GM21723 (cell line): ENCODE measurements around the gene LIME1.
"Not testable (repeated sequence)": the region's sequence is repeated elsewhere in the genome, so short reads cannot be mapped to it uniquely, and the experiment has no call there.

Experiments
- ATAC-seq: cut with Tn5 transposase; IDR thresholded peaks from one replicate; pipeline ENCODE4 v1.9.1; 2021; ENCODE audit warnings: mild to moderate bottlenecking, moderate library complexity; ENCODE audit not compliant: unreplicated experiment

The LIME1 gene

DNA sequence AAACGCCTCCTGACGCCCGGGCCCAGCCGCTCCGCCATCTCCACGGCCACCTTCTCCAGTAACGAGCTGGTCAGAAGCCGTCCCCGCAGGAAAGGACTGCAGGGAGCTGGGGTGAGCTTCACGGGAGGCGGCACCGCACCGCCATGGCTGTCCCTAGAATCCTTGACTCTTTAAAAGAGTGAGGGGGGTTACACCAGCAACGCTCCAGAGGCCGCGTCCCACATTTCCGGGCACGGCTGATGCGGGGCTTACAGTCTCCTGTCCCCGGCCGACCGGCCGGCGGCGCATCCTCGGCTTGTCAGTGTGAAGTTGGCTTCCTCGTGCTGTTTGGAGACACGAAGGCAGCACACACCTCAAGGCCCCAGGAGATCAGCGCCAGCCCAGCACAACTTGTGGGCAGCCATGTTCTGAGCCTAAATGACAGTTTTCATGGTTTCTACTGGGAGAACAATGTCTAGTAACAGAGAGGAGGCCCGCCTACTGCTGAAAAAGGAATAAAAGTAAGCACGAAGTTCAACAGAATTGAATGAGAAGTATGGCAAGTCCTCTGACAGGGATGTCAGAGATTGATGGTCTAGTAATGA is 33.5 kb downstream of the LIME1 start:
- no peak for ATAC-seq

DNA sequence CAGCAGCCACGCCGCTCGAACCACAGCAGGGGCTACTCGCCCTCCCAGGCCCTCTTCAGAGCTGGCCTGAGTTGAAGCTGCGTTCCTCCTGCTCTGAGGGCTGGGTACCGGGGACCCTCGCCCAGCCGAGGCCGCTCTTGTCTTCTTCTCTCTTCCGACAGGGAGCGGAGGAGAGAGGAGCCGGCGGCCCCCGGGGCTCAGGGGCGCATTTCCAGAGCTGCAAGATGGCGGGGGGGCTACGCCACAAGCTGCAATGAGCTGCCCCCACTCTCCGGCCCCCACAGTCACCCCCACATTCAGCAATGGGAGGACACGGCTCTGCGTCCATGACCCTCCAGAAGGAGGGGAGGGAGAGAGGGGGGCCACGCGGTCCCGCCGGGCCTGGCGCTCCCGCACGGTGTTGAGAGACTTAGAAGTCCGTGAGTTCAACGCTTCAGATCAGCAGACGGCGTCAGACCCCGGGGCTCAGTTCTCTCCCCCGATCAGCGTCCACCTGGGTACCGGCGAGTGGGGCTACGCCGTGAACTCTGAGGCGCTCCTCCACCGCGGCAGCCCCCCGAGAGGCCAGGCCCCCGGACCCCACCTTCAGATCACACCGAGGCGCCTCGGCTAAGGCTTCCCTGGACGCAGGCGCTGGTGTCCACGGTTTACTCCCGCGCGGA is 34.7 kb downstream of the LIME1 start:
- no peak for ATAC-seq

DNA sequence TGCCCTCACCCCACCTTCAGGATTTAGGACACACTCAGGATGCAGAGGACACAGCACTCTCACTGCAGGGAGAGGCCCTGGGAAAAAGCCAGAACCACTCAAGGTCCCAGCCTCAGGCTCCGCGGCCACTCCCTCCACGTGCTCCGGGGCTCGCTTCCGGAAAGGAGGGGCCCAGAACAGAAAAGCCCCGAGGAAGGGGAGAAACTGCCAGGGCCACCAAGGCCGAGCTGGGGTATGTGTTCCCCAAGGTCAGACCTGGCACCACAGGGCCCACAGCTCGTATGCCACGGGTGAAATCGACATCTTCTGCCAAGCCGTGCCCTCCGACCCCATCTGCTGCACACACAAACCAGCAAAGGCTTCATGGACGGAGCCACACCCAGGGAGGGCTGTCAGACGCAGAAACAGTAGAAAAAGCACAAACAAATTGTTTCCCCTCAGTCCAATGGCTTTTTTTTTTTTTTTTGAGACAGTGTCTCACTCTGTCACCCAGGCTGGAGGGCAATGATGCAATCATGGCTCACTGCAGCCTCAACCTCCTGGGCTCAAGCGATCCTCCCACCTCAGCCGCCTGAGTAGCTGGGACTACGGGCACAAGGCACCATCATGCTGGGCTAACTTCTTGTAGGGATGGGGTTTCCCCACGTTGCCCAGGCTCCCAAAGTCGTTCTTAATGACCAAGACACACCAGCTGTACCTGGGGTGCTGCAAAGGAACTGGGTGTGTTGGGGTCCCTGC is 36.5 kb downstream of the LIME1 start:
- ATAC-seq: no peak

DNA sequence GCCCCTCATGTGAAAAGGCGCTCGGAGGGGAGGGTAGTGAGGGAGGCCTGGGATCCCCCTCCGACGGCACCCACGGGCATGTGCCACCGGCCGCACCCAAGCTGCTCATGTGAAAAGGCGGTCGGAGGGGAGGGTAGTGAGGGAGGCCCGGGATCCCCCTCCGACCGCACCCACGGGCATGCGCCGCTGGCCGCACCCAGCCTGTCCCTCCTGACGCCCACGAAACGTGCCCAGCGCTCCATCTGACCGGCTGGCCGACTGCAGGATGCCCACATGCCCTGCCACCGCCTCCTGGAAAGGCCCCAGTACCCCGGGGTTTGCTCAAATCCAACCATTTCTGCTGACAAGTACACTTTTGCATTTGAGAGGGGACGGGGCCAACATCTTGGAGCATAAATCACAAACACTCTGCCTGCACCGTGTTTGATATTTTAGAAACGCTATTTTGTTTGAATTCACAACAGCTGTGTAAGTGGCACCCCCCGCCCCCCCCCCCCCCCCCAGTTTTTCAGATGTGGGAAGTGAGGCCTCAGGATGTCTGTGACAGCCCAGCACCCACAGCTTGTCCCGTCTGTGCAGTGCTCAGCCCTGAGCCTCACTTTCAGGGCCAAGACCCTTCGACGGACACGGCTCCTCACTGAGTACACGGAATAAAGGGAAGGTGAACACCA is 37.2 kb downstream of the LIME1 start:
- ATAC-seq: no peak

DNA sequence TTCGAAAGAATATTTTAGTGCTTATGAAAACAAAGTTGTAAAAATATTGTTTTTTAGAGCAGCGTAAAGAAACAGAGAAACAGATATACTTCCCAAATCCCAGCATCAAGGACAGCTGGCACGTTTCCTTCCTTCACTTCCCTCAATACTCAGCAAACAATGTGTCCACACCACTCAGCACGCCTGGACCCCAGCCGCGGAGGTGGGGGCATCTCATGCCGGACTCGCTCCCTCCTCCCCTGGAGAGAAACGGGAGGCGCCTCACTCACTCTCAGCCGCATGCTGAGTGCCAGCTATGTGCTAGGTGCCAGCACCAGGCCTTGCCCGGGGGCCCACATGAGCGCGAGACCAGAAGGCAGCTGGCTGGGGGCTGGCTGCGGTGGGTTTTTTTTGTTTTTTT is 37.8 kb downstream of the LIME1 start:
- no peak for ATAC-seq

DNA sequence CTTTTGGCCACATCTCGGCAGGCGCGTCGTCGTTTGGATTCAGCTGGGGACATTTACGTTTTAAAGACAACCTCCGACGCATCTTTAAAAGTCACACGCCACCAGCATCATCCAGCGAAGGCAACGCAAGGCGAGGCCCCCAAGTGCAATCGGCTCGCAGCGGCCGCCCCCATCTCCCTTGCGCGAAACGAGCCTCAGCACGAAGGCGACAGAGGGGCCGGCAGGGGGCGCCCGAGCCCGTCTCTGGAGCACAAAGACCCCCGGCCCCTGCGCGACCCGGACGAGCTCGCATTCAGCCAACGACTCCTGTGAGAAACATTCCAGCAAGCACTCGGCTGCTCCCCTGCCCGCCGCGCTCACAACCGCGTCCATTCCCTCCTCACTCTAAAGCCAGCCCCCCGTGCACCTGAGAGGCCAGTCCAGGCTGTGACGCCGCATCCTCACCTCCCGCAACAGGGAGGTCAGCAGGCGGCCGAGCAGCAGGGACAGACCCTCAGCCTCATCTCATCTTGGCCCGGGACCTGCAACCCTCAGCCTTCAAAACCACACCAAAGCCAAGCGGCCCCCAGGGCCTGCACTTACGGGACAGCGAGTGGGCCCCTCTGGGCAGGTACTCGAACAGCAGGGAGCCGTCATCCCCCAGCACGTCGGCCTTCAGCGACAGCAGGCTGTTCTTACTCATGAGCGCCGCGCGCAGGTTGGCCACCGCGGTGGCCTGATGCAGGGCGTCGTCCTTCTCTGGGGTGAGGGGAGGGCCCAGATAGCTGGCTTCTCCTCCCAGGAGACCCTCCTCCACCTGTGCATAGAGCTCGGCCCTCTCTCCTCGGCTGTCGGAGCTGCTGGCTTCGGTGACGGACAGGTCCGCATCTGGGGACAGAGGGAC is 38.9 kb downstream of the LIME1 start:
- no peak for ATAC-seq

DNA sequence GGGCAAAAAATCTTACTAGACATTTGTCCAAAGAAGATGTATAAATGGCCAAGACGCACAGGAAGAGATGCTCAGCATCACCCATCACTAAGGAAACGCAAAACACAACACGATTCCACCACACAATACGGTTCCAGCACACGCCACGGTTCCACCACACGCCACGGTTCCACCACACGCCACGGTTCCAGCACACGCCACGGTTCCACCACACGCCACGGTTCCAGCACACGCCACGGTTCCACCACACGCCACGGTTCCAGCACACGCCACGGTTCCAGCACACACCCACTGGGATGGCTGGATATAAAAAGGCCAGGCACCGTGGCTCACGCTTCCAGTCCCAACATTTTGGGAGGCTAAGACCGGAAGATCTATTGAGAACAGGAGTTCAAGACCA is 40.4 kb downstream of the LIME1 start:
- ATAC-seq: not testable (repeated sequence)

DNA sequence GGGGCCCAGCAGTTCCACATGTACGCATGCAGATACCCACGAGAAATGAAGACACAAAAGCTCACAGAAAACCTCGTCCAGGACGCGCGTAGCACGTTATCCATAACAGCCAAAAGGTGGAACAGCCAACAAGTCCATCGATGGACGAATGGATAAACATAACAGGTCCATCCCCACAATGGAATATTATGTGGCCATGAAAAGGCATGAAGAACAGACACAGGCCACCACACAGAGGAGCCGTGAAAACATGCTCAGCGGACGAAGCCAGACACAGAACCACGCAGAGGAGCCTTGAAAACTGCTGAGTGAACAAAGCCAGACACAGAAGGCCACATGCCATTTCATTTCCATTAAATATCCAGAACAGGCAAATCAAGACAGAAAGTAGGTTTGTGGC is 41.1 kb downstream of the LIME1 start:
- no peak for ATAC-seq

DNA sequence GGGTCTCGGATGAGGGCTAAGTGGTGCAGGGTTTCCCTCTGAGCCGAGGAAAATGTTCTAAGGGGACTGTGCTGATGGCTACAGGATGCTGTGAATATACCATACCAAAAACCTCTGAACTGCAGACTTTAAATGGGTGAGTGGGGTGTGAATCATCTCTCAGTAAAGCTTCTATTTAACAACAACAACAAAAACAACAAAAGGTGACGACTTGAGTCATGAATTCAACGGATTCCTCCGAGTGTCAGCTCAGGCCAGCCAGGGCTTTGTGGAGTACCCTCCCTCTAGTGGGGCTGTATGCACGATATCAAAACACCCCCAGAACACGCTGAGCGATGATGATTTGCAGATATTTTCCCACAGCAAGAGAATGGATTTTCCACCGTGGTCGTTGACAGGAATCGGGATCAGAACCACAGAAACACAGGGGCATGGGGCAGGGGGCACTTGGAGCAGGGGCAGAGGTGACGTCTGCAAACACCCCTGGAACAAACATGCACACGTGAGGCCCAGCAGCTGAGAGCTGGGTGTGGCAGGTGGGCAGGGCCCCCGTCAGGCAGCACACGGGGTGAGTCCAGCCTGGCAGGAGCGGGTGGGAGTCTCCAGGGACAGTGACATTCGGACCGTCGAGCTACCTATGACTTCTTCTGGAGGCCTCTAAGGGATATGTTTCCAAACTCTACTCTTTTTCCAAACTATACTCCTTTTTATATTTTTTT is 41.7 kb downstream of the LIME1 start:
- no peak for ATAC-seq

DNA sequence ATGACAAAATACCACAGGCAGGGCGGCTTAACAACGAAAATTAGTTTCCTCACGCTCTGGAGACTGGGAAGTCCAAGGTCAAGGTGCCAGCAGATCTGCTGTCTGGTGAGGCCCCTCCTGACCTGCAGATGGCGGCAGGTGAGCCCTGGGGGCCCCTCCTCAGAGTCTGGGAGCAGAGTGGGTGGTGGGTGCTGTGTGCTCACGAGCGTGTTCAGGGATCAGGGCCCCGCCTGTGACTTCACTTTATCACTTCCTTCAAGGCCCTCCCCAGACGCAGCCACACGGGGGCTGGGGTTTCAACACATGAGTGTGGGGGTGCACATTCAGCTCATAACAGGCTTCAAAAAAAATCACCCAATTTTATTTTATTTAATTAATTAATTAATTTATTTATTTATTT is 42.4 kb downstream of the LIME1 start:
- ATAC-seq: no peak

DNA sequence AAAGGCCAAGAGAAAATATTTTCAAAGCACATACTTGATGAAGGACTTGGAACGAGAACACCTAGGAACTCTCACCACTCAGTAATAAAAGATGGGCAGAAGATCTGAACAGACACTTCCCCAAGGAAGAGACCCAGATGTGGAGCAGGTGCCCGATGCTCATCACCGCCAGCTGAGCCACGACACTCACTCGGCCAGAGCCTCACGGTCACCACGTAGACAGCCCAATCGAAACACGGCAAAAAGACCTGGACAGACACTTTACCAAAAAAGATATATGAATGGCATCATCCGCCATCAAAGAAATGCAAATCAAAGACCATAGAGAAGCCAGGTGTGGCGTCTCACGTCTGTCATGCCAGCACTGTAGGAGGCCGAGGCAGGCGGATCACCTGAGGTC is 44.7 kb downstream of the LIME1 start:
- ATAC-seq: no peak

DNA sequence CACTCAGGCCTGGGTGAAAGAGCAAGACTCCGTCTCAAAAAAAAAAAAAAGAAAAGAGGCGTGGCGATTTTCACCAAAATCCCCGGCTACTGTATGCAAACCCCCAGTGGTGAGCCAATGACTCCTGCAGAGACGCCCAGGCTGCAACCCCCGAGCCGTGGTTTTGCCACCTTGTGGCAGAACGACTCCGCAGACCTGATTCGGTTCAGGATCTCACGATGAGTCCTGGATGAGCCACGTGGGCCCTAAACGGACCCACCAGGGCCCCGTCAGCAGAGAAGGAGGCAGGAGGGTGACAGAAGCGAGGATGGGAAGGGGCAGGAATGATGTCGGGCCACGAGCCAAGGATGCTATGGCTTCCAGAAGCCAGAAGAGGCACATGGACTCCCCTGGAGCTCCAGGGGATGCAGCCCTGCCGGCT is 45.6 kb downstream of the LIME1 start:
- no peak for ATAC-seq

DNA sequence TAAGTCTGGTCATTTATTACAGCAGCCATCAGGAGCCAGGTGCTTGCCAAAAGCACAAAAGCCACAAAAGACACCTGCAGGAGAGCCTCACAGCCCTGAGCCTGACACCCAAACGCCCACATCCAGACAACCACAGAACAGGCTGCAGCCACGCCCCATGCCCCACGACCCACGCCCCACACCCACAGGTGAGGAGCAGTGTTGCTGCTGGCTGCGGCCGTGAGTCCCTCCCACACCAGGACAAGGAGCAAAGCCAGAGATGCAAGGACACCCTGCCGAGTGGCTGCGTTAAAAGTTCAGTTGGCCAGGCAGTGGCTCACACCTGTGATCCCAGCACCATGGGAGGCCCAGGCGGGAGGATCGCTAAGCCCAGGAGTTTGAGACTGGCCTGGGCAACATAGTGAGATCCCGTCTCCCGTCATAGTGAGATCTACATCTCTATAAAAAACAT is 46.1 kb downstream of the LIME1 start:
- ATAC-seq: no peak

DNA sequence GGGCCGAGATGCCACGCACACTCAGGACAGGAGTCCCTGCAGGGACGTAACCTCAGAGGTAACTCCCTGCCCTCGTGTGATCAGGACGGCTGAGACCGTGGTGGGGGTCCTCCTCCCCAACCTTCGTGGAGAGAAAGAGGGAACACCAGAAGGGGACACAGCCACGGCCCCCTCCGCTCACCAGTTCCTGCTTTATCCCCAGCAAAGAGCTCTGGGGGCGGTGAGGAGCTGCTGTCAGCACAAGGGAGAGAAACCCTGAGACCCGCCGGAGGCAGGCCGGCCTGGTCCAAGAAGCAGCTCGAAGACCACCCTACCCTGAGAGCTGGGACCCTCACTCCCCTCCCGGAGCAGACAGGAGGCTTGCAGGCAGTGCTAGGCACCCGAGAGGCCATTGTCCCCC is 47.5 kb downstream of the LIME1 start:
- ATAC-seq: no peak

DNA sequence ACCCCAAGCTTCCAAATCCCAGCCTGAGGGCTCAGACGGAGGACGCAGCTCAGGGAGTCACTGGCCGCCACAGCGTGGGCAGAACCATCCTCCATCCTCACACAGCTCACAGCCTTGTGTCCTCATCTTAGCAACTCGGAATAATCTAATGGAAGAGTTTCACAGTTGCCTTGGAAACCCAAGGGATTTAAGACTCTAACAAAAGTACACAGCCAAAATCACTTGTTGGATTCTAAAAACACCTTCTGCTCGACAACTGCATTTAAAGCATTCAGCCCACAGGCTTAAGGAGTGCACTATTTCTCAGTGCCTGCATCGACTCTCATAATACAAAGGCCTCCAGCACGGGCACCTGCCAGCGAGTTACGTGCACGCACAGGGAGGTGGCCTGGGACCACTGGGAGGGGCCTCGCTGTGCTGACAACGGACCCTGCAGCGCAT is 49.2 kb downstream of the LIME1 start:
- no peak for ATAC-seq

DNA sequence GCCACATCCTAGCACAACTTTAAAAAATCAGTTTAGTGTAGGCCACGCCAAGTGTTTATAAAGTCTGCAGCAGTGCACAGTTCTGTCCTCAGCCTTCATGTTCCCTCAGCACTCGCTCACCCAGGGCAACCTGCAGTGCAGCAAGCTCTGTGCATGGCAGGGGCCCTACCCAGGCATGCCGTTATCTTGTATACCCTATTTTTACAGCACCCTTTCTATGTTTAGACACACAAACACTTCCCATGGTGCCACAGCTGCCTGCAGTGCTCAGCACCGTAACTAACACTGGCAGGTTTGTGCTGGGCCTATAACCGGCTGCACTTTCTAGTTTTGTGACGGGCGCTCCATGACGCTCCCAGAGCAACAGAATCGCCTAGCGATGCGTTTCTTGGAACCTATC is 50.8 kb downstream of the LIME1 start:
- ATAC-seq: no peak

DNA sequence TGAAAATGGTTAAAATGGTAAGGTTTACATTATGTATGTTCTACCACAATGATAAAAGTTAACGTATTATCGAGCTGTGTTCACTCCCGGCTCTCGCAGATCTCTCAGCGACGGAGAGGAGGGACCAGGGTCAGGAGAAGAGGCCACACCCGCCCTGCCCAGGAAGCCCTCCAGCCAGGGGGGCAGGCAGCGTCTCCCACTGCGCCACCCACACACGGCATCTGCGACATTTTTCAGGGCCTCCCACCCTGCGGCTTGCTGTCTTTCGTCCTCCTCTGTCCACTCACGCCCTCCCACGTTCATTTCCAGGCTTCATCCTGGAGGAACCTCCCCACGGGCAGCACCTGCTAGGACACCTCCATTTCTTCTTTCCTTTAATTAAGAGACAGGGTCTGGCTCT is 51.3 kb downstream of the LIME1 start:
- ATAC-seq: no peak
